ENCODE results near the gene GRIK5. TPM values are rescaled to one million over a fixed set of nuclear protein-coding genes. Genes with fewer than 3 reads are reported as not detected.

The GRIK5 gene
- total and polyA plus RNA-seq, 2 of the 8 experiments (the other 6 are each of a cell fraction or from before 2014, with no cell fraction given), result 17.8 to 42.9 TPM

DNA sequence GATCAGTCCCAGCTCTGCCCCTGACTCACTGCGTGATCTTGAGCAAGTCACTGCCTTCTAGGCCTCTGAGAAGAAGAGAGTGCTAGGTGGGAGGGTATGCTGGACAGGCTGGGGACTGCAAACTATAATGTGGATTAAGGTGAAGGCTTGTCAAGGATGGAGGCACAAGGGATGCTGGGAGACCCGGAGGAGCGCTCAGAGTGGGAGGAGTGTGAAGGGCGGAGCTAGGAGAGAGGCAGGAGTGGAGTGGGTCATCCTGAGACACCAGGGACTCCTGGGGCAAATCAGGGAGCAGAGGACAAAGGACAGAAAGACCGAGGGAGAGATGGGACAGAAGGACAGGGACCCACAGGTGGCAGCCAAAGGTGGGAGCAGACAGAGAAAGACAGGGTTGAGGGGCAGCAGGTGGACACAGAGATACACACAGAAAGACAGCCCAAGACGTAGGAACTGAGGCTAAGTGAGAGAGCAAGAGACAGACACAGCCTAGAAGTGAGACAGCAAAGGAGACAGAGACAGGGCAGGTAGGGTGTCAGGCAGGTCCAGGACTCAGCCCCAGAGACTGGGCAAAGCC lies 2.6 kb downstream of the GRIK5 start:
- Histone ChIP-seq H3K27me3 (replicated peaks in 1 of 4; ENCODE audit: control insufficient read depth in 3 of 4, extremely low read depth in 1 of 4, insufficient read depth in 3 of 4, low read length in 3 of 4) (no peaks in the 10 kb centered on the region), H2BK5ac (ENCODE audit: low read depth, low read length) (peak overlapping the region; percentile 66; the same call in 1 of the 2 replicates), H3K9ac (replicated peaks in 1 of 4; ENCODE audit: extremely low read depth in 1 of 4, low read depth in 3 of 4, low read length in 3 of 4) (no peak overlapping the region), H3K36me3 (ENCODE audit: control insufficient read depth in 2 of 4, insufficient read depth in 4 of 4, low read length in 3 of 4) (peaks cover 8 to 32% (median 23%) of the 10 kb centered on the region in 4 experiments; a peak in 7 of 8 replicates), H4K20me1 (replicated peaks in 1 of 2; ENCODE audit: control insufficient read depth in 1 of 2, insufficient read depth in 2 of 2, low read length in 2 of 2) (peaks cover 2 to 14% of the 10 kb centered on the region in 2 experiments), H2BK15ac (ENCODE audit: low read length) (no peak overlapping the region), H3K18ac (ENCODE audit: extremely low read depth, low read length) (no peak overlapping the region), H4K91ac (replicated peaks; ENCODE audit: insufficient read length, low read length) (no peak overlapping the region), H3K4me3 (ENCODE audit: extremely low read depth in 1 of 4, insufficient read depth in 2 of 4, low read depth in 3 of 4, low read length in 4 of 4) (peak overlapping the region in 1 of 4 experiments; percentile 83; a peak in 2 of 8 replicates), H3K56ac (replicated peaks; ENCODE audit: insufficient read length, low read depth, low read length) (no peak overlapping the region), H2AFZ (ENCODE audit: low read length) (no peak overlapping the region), H3K14ac (ENCODE audit: insufficient read length) (no peak overlapping the region), H3K27ac (ENCODE audit: low read depth, low read length) (no peak overlapping the region), H3K4me1 (replicated peaks in 1 of 4; ENCODE audit: control insufficient read depth in 3 of 4, insufficient read depth in 4 of 4, low read length in 3 of 4) (peaks cover 0 to 18% (median 6%) of the 10 kb centered on the region in 4 experiments; a peak in 6 of 7 replicates), H3K23me2 (ENCODE audit: low read depth, low read length) (peaks cover 15% of the 10 kb centered on the region; the same call in 1 of the 2 replicates), H2BK120ac (replicated peaks; ENCODE audit: low read depth, low read length) (no peak overlapping the region), H2BK20ac (ENCODE audit: low read length) (no peak overlapping the region), H3K4me2 (ENCODE audit: insufficient read depth in 1 of 2, low read depth in 2 of 2, low read length in 2 of 2) (peak overlapping the region; percentile 95 to 98; a peak in 2 of 4 replicates), H3K23ac (ENCODE audit: insufficient read length) (no peak overlapping the region), H3K9me3 (ENCODE audit: insufficient read depth in 2 of 2, low read depth in 1 of 2, low read length in 1 of 2) (no peaks in the 10 kb centered on the region), H3K79me2 (ENCODE audit: control insufficient read depth in 1 of 2, insufficient read depth in 2 of 2, low read length in 2 of 2) (peaks cover 0 to 23% of the 10 kb centered on the region in 2 experiments; a peak in 2 of 4 replicates), H3K4ac (replicated peaks; ENCODE audit: insufficient read length, low read depth, low read length) (no peak overlapping the region), H2AK5ac (ENCODE audit: low read depth, low read length) (peak overlapping the region; percentile 10; the same call in 1 of the 2 replicates), H4K8ac (ENCODE audit: extremely low read depth, insufficient read depth, low read length) (no peak overlapping the region), H3K79me1 (ENCODE audit: low read depth, low read length) (peaks cover 14% of the 10 kb centered on the region), H4K5ac (ENCODE audit: insufficient read length, low read depth, low read length) (no peak overlapping the region), H2BK12ac (ENCODE audit: low read depth, low read length) (0 out of 2 replicates have a peak overlapping the region, but pooled peaks have one; percentile 68)
- FAIRE-seq (no peak), DNase-seq (ENCODE audit: low read depth in 1 of 2, low spot score in 2 of 2) (no peak)
- WGBS, 2 experiments (ENCODE audit: extremely low coverage in 1 of 2, insufficient coverage in 1 of 2, insufficient read length in 1 of 2, insufficient replicate concordance in 2 of 2, low coverage in 1 of 2, low lambda C conversion rate in 2 of 2, missing lambda C conversion rate in 1 of 2), result 88% methylated on average over 6 of the region's 6 CpGs; no CpG with 5 or more reads in 1 of the 2 experiments
- ChIA-PET POLR2A (ENCODE audit: partially characterized antibody) (interaction anchor here (0.7 to 1.8 kb wide), 3 partner anchors 9 to 64 kb away, joined by 3 to 6 read pairs (median 5); partner anchors contain the start of gene ZNF574), CTCF (ENCODE audit: partially characterized antibody) (interaction anchor here (0.7 to 2.7 kb wide), 3 partner anchors 39 to 44 kb away, joined by 3 to 9 read pairs (median 3); no protein-coding TSS in a partner anchor)
- TF ChIP-seq POLR2AphosphoS5 (IDR thresholded peaks at IDR 0.05; ENCODE audit: low read depth, low read length) (no peak), HDAC6 (IDR thresholded peaks at IDR 0.05; ENCODE audit: low read depth, low read length) (no peak), SAP30 (IDR thresholded peaks at IDR 0.05; ENCODE audit: insufficient read depth, insufficient replicate concordance, low read length) (no peak), RFX5 (IDR thresholded peaks at IDR 0.05; ENCODE audit: borderline replicate concordance, low read depth, low read length) (no peak), RBBP5 (IDR thresholded peaks at IDR 0.05; ENCODE audit: borderline replicate concordance, low read depth, low read length) (no peak), PHF8 (conservative IDR thresholded peaks at IDR 0.05; ENCODE audit: low read depth, low read length) (no peak), TEAD4 (IDR thresholded peaks at IDR 0.05; ENCODE audit: low read depth, low read length) (no peak), JUN (IDR thresholded peaks at IDR 0.05; ENCODE audit: low read depth, low read length) (no peak), TCF12 (IDR thresholded peaks at IDR 0.05; ENCODE audit: low read depth, low read length) (no peak)
- TF ChIP-seq, protein P1, sequence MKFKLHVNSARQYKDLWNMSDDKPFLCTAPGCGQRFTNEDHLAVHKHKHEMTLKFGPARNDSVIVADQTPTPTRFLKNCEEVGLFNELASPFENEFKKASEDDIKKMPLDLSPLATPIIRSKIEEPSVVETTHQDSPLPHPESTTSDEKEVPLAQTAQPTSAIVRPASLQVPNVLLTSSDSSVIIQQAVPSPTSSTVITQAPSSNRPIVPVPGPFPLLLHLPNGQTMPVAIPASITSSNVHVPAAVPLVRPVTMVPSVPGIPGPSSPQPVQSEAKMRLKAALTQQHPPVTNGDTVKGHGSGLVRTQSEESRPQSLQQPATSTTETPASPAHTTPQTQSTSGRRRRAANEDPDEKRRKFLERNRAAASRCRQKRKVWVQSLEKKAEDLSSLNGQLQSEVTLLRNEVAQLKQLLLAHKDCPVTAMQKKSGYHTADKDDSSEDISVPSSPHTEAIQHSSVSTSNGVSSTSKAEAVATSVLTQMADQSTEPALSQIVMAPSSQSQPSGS (IDR thresholded peaks at IDR 0.05; ENCODE audit: low read length), result no peak
